ENCODE measurements around the gene KCNN2.
A peak's percentile ranks its signal among the peaks of the same experiment; 100 is the strongest.
"Not testable (repeated sequence)": the region's sequence is repeated elsewhere in the genome, so short reads cannot be mapped to it uniquely, and the experiment has no call there.

The KCNN2 gene

DNA sequence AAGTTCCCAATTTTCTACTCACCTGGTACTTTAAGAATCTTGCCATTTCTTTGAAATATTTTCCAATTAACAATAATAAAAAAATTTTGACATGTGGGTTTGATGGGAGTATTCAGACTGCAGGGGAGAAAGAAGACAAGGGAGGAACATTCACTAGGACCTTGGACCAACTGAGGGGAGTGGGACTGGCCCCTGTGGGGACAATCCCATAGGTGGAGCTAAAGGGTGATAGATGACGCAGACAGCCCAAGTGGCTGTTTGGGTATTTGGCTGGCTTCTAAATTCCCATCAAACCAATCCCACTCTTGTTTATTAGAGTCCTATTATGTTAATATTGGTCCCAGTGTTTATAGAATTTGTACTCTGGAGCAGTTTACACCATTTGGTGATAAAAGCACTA is 65.3 kb downstream of the KCNN2 start:
- DNase-seq: no peak

DNA sequence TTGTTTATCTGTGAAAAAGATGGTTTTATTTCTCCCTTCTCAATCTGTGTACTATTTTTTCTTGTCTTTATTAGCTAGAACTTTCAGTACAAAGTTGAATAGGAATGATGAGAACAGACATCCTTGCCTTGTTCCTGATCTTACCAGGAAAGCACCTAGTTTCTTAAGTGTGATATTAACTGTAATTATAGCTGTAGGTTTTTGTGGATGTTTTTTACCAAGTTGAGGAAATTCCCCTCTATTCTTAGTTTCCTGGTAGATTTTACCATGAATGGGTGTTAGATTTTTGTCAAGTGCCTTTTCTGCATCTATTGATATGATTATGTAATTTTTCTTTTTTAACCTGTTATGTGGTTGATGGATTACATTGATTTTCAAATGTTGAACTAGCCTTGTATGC is 68.7 kb downstream of the KCNN2 start:
- no peak for DNase-seq

DNA sequence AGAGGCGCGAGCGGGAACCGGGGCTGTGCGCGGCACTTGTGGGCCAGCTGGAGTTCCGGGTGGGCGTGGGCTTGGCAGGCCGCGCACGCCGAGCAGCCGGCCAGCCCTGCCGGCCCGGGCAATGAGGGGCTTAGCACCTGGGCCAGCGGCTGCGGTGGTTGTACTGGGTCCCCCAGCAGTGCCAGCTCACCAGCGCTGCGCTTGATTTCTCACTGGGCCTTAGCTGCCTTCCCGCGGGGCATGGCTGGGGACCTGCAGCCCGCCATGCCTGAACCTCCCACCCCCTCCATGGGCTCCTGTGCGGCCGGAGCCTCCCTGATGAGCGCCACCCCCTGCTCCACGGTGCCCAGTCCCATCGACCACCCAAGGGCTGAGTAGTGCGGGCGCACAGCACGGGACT is 70.8 kb downstream of the KCNN2 start:
- DNase-seq: not testable (repeated sequence)

DNA sequence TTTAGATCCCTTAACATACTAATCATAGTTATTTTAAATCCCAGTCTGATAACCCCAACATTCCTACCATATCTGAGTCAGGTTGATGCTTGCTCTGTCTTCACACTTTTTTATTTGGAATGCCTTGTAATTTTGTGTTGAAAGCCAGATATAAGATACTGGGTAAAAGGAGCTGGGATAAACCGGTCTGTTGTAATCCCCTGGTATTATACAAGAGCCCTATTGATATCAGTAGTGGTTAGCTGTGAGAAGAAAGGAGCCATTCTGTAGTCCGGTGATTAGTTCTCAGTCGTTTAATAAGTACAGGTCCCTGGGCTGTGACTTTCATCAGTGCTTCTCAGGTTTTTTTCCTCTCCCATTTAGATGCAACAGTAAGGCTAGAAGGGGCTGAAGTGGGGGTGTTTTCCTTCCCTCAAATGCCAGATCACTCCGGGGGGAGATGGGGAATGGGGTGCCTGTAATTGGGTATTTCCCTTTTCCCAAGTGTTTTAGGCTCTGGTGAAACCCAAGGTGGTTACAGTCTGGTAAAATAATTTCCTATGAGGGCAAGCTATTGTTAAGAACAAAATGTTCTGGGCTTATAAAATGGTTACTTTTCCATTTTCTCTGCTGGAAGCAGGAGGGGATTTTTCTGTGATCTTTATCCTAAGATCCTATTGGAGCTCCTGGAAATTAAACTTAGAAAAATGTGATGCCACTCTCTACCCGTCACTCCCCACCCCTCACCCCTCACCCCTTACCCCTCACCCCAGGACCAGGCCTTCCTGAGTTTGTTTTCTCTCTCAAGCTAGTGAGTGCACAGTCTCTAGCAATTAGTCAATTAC is 72.7 kb downstream of the KCNN2 start:
- DNase-seq: no peak

DNA sequence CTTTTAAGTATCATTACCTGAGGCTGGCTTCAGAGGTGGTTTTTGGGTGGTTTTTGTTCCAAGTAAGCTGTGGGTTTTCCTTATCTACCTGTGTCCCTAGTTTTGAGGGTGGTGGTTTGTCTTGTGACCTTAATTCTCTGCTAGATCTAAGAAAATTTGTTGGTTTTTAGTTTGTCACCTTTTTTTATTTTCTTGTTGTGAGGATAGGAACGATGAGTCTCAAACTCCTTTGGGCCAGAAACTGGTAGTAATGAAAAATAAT is 73.3 kb downstream of the KCNN2 start:
- DNase-seq: no peak

DNA sequence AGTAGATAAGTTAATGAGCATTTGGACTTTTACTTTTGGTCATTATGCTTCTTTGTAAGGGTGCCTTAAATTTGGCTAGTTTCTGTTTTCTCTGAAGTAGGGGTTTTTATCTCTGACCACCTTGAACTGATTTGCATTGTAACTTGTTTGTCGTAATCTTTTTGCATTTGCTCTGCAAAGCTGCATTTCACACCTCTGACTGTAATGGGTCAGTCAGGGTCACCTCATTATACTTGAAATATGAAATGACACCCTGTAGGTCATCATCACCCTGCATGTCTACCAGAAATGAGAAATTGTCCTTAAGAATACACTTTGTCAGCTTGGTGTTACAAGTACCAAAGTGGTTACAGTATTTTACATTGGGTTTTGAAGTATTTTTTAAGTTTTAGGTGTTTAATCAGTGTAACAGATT is 74.0 kb downstream of the KCNN2 start:
- DNase-seq: no peak

DNA sequence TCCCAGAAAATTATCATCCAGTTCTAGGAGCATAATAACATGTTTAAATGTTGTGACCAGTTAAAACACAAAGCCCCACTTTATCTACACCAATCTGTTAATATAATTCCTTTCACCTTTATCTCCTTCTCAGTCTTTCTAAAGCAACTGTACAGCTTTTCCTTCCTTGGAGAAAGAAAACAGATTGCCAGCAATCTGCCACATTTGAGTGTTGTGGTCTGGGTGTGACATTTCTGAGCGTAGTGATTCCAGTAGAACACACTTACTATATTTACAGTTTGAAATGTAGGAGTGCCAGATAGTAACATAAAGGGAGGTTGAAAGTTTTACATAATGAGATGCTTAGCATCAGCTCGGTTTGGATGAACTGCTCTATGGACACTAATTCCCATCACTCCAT is 76.1 kb downstream of the KCNN2 start:
- DNase-seq: no peak

DNA sequence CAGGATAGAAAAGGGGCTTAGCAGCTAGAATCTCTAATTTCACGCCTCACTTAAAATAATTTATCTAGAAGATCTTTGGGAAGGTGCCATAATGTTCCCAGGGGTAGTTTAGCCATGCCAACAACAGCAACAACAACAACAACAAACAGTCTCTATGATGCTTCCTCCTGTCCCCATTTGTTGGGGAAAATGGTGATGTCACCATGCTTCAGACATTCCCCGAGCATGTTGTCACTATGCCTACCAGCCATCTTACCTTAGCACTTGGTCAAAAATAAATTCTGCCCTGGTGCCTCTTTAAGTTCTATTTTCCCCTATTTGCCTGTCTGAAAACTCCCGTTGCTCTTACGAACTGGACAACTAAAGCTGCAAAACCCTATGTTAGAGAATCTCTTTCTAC is 76.6 kb downstream of the KCNN2 start:
- DNase-seq: no peak

DNA sequence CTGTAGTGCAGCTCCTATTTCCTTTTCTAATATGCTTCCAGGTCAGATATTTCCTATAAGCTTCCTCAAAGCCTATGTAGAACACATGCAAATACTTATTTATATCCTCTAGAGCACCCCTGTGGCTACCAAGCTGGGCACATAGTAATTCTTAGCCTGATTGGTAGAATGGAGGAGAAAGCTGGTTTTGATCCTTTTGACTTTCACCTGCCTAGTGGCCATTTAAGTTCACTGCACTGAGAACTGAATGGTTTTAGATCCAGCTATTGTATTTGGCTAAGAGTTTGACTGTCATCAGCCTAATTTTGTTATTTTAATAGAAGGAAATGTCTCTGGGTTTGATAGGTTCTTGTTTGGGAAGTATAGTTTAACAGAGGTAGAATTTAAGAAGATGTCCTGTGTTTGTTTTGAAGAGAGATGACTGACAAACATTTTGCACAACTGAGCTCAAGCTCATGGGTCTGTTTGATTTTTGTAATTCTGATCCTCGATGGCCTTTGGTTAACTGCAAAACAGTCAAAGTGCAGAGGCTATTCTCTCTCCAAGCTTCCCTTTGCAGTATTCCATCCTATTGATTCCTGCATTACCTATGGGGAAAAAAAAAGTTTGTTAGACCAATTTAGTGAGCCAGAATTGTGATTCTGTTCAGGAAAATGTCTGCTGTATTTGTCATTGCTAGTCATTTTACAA is 85.4 kb downstream of the KCNN2 start:
- no peak for DNase-seq

DNA sequence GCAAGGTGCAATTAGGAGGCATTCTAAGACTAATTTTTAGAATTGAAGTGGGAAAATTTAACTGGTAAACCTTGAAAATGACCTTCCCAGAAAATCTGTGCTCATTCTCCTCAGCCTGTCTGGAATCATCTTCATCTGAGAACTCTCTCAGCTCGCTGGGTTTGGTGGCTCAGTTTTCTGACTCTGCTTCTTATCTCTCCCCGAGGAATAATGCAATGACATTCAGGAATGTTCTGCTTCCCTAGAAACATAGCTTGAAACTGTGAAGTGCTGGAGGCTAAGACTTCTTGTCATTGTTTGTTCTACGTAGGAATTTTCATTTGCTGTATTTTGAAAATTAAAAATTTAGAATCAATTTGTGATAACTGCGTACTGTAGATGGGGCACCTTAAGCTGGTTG is 86.6 kb downstream of the KCNN2 start:
- DNase-seq: no peak

DNA sequence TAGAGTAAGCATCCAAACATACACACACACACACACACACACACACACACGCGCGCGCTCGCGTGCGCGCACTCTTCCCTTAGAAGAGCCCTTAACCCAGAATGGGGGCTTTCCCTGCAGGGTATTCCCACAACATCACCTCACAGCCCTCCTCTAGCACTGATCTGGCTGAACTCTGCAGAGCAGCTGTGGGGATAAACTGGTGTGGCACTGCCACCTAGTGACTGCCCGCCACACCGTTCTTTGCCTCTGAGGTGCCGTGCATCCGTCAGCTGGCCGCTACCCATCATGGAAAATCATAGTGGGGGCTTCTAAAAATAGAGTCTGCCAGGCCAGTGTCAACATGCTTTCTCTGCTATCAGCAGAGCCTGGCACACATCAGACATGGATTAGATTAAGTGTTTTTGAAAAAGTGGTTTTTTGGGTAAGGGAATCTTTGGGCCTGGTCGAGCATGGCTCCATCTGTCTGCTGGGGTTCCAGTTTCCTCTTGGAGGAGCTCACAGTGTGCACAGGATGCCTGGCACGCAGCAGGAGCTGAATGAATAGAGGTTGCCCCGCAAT is 88.1 kb downstream of the KCNN2 start:
- peak; percentile 9 for DNase-seq

DNA sequence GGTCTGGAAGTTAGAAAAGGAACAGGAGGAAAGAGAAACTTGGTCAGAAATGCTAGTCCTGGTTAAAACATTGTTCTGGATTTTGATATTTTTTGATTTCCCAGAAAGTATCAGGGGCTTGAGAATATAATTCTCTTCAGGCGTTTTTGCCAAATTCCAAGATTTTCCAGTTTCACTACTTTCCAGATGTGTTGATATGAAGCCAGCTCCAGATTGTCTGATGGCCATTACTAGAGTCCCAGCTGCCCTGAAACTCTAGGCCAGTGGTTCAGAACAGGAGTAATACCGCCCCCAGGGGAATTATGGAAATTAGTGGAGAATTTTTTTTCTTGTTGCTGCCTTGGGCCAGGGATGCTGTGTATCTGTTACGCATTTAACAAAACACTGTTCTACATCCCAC is 88.6 kb downstream of the KCNN2 start:
- no peak for DNase-seq

DNA sequence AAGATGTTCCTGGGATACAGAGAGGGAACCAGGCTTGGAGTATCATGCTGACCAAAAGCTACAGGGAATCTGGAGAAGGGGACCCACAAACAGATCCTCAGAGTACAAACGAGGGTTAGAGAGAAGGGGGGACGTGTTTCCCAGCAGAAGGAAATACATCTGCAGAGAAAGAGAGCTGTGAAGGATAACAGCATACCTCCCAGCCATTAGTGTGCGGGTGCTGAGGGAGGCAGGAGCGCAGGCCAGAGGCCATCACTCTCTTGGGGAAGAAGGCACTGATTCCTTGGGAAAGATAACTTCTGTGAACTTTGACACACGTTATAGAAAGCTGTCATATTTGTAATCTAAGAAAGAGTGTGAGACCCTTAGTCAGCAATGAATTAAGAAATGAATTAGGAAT is 96.9 kb downstream of the KCNN2 start:
- DNase-seq: no peak

DNA sequence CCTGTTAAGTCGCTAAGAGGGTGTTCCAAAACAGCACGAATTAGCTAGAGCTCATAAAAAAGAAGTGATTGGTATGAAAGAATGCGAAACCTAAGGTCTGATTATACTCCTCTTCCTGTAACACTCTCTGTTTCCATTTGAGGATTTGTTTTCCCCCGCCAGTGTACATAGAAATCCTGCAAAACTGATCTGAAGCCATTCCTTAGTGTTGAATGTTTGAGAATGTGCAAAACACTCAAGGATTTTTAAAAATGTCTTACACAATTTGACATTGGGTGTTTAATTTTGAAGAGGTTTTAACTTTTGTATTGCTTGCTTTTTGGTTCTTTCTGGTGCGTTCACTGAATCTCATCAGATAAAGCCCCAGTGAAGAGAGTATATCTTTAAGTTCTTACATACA is 105.3 kb downstream of the KCNN2 start:
- no peak for DNase-seq

DNA sequence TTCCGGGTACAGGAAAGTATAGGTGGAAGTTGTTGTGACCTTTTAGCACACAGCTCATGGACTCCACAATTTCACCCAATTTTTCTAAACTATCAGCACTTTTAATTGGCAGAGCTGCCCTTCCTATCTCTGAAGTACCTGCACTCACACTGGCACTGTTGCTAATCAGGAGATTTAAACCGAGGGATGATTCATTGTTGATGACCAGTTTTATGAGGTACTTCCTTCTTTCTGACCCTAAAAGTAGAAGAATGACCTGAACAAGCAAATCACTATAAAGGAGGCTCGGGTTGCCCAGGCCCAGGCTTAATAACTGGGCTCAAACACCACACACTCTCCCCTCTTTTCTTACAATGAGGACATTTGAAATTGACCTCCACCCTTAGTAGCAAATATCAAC is 105.9 kb downstream of the KCNN2 start:
- no peak for DNase-seq

DNA sequence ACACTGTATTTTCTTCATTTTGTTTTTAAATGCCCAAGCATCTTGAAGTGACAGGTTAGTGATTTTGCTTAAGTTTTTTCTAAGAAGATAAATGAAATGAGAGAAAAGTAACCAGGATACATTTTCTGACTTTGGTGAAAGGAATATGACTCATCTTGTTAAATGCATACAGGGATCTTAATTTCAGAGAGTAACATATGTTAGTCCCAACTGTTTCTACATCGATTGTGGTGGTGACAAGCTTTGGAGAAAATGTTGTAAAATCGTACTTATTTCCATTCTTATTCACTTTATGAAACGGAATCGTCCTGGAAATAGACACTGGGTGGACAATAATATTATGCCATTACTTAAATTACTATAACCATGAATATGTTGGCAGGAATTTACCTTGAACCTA is 107.5 kb downstream of the KCNN2 start:
- DNase-seq: no peak

DNA sequence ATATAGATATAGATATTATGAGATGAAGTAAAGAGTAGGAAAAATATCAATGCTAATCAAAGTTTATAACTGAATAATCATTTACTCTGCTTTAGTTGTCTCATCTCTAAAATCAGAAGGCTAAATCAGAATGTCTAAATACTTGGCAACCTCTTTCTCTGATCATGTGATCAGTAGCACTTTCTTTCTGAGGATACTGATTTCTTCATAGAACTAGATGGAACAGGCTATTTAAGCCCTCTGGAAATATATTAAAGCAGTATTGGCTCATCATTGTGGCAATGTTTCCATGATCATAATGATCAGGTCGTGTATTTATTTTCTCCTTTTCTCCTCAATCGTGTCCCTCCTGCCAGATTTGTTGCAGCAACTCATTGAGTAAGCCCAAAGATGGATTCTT is 109.7 kb downstream of the KCNN2 start:
- DNase-seq: no peak

DNA sequence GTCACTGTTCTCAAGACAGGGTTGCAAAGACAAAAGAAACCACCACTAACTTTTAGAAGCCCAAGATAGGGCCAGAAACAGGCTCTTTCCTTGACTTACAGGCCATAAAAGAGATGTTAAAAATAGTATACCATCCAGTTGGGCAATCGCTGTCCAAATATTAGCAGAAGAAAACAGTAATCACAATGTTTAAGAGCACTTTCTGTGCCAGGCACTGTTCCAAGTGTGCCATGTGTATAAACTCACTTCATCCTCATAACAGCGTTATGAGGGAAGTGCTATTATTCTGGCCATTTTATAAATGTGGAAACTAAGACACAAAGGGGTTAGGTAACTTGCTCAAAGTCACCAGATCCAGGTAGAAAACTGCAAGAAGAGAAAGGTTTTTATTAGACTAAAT is 111.7 kb downstream of the KCNN2 start:
- no peak for DNase-seq

DNA sequence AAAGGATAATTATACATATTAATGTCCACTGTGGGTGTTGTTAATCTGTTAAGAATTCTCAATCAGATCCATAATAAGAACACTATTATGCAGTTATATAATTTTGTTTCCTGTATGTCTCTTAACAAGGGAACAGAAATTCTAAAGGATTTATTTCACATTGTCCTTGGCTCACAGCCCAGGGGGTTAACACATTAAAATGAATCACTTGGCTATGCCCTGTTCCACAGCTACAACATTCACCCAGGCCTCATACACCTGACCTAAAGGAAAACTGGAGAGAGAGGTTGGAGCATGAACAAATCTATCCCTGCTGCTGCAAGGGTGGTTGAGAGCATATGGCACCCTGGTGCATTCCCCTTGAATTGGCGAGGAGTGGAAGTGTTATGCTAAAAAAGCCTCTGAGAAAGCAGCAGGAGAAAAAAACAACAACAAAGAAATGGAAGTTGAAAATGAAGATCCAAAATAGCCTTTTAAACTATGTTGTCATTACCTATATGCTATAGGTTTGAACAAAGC is 116.0 kb downstream of the KCNN2 start:
- DNase-seq: no peak

DNA sequence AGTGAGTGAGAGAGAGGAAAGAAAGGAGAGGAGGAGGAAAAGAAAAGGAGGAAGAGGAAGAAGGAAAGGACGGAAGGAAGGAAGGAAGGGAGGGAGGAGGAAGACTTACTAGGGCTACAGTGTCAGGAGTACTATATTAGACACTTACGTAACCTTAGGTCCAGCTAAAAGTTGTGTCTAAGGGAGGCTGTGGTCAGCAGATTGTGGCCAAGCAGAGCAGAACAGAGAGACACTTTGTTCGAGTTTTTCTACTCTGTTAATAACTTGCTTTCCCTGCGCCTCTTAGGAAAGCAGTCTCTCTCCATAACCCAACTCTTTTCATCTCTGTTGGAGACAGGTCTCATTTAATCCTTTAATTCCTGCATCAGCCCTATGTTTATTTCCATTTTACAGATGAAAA is 138.9 kb downstream of the KCNN2 start:
- DNase-seq: no peak

DNA sequence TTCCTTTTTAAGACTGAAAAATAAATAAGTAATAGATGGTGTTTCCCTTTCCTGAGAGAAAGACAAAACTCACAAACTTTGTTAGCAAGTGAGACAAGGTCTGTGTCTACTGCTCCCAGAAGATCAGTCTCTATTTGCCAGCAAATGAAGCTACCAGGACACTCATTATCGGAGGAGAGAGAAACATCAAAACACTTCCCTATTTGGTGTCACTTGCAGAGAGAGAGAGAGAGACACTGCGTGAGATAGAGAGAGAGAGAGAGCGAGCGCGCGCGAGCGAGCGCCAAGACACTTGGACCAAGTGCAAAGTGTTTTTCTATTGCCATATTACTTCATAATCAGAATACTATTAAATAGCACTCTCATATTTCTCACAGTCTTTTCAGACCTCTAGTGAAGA is 142.7 kb downstream of the KCNN2 start:
- DNase-seq: no peak

DNA sequence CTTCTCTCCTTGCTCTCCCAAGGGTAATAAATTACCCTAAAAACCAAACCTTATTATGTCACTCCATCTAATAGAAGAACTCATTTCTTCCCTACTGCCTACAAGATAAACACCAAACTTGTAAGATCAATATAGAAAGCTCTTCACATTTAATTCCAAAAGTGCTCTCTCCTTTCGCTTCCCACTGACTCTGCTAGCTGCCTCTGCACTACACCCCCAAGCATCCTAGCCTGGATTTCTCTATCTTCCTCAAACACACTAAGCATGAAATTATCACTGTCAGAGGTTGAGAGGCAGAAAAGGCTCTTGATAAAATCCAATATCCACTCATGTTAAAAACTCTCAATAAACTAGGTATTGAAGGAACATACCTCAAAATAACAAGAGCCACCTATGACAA is 162.4 kb downstream of the KCNN2 start:
- DNase-seq: no peak

DNA sequence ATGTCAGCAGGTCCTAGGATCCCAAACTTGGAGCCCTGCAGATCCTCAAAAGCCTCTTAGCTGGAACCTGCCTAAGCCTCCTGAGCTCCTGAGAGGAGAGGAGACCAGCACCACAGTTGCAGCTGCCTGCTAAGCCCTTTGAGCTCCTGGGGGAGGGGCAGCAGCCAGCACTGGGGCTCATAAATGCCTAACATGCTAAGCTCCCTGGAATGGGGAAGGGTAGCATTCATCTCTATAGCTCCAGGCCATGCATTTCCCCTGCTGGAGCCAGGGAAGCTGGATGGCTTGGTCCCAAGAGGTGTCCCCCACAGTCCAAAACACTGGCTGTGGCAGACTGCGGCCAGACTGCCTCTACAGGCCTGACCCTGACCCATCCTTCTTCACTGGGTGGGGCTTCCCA is 182.7 kb downstream of the KCNN2 start:
- DNase-seq: no peak

Measured in CD4-positive, alpha-beta T cell treated with Interleukin-4 for 4 hours (primary cell).